Lower lobe of right lung (tissue), 2 donors: ENCODE data around the gene COL5A1. TPM values are rescaled to one million over a fixed set of nuclear protein-coding genes. Genes with fewer than 3 reads are reported as not detected.

ENCODE experiments used
- ATAC-seq, 2 donors: fragments of 200-7000 bp; cut with Tn5 transposase; one replicate each; pipeline ENCODE4 v1.9.1; 2020 to 2022; ENCODE audit warnings: mild to moderate bottlenecking in 2 of 2, moderate library complexity in 2 of 2
- DNase-seq: peaks from one replicate; pipeline ENCODE4 v3.0.0-alpha.2; 2020
- H3K27ac ChIP-seq: fragments of 200-600 bp; one replicate; pipeline ENCODE4 v1.8.0; 2022
- H3K27me3 ChIP-seq: fragments of 200-600 bp; one replicate; pipeline ENCODE4 v1.8.0; 2022; ENCODE audit warnings: low read depth
- H3K36me3 ChIP-seq: fragments of 200-600 bp; one replicate; pipeline ENCODE4 v1.8.0; 2022; ENCODE audit warnings: mild to moderate bottlenecking
- H3K4me1 ChIP-seq: fragments of 200-600 bp; one replicate; pipeline ENCODE4 v1.8.0; 2022
- H3K4me3 ChIP-seq: fragments of 200-600 bp; one replicate; pipeline ENCODE4 v1.8.0; 2022; ENCODE audit warnings: mild to moderate bottlenecking
- H3K9me3 ChIP-seq: fragments of 200-600 bp; one replicate; pipeline ENCODE4 v1.8.0; 2022
- CTCF ChIP-seq: fragments of 200-600 bp; IDR thresholded peaks from one replicate; pipeline ENCODE4 v1.8.0; 2022; ENCODE audit warnings: antibody characterized with exemption, mild to moderate bottlenecking
- intact Hi-C: fragments of 100-400 bp; cut with DNase I; formaldehyde crosslinking; loops from one replicate; pipeline ENCODE4 v1.11.0; 2022
- total RNA-seq: library from RNA; stranded (reverse); fragmentation: NEBNext Ultra II Directional; extraction: Animal tissue kit (Norgen Biotek cat#: 25700); gene quantifications from one replicate; pipeline ENCODE4 v1.2.1, GENCODE V29; 2021
- donor health status: DM: no; HTN: yes; CAD: no; lungs with severe emphysema.

Gene COL5A1
- total RNA-seq, 1 donor from 2014 or later = 29.0 TPM

- Histone ChIP-seq H3K36me3 (no peaks in the 10 kb centered on the region), H3K4me1 (no peaks in the 10 kb centered on the region), H3K4me3 (no peak overlapping the region), H3K27me3 (peaks cover 5% of the 10 kb centered on the region), H3K9me3 (no peaks in the 10 kb centered on the region), H3K27ac (no peak overlapping the region)
- no peak for TF ChIP-seq CTCF
- intact Hi-C loops = no loop called here
- peak; percentile 27 for DNase-seq
- no peak for ATAC-seq
Observed at GRCh38 chr9:134621558-134622110, 20.0 kb upstream of the COL5A1 start.

- Histone ChIP-seq H3K4me1 (no peaks in the 10 kb centered on the region), H3K4me3 (no peak overlapping the region), H3K27me3 (peaks cover 5% of the 10 kb centered on the region), H3K36me3 (no peaks in the 10 kb centered on the region), H3K27ac (no peak overlapping the region), H3K9me3 (no peaks in the 10 kb centered on the region)
- DNase-seq (peak; percentile 16), ATAC-seq (no peak)
- TF ChIP-seq CTCF = no peak
- intact Hi-C loops = no loop called here
Observed at GRCh38 chr9:134622896-134623257, 18.7 kb upstream of the COL5A1 start.

- H3K9me3 ChIP-seq = no peaks in the 10 kb centered on the region
- no peak overlapping the region for H3K4me3 ChIP-seq
- TF ChIP-seq CTCF = no peak
- intact Hi-C loops = no loop called here
- no peak for ATAC-seq
- no peak overlapping the region for H3K27ac ChIP-seq
- DNase-seq = peak; percentile 33
- H3K27me3 ChIP-seq = peaks cover 5% of the 10 kb centered on the region
- no peaks in the 10 kb centered on the region for H3K4me1 ChIP-seq
- no peaks in the 10 kb centered on the region for H3K36me3 ChIP-seq
Observed at GRCh38 chr9:134623258-134624066, 18.1 kb upstream of the COL5A1 start.

GRCh38 chr9:134624137-134624591 lies 17.4 kb upstream of the COL5A1 start:
- intact Hi-C loops = no loop called here
- Histone ChIP-seq H3K36me3 (no peaks in the 10 kb centered on the region), H3K27ac (no peak overlapping the region), H3K4me3 (no peak overlapping the region), H3K27me3 (peaks cover 5% of the 10 kb centered on the region), H3K4me1 (no peaks in the 10 kb centered on the region), H3K9me3 (no peaks in the 10 kb centered on the region)
- ATAC-seq = no peak
- DNase-seq = peak; percentile 43
- TF ChIP-seq CTCF = no peak

GRCh38 chr9:134624621-134625181 lies 16.9 kb upstream of the COL5A1 start:
- intact Hi-C loops = no loop called here
- DNase-seq = peak; percentile 32
- Histone ChIP-seq H3K36me3 (no peaks in the 10 kb centered on the region), H3K4me1 (no peaks in the 10 kb centered on the region), H3K27me3 (peaks cover 5% of the 10 kb centered on the region), H3K27ac (no peak overlapping the region), H3K4me3 (no peak overlapping the region), H3K9me3 (no peaks in the 10 kb centered on the region)
- ATAC-seq = peak in 1 of 2 donors; percentile 17
- TF ChIP-seq CTCF = no peak
